IgD-negative memory B cell (primary cell): ENCODE data around the gene GALNT18. TPM values are rescaled to one million over a fixed set of nuclear protein-coding genes. Genes with fewer than 3 reads are reported as not detected.

Experiments
- H3K27ac Mint-ChIP-seq, 3 donors: one replicate each; pipeline ENCODE4 v1.8.0; 2020 to 2022; ENCODE audit warnings: mild to moderate bottlenecking in 3 of 3, mixed read lengths in 3 of 3, moderate library complexity in 1 of 3
- H3K27me3 Mint-ChIP-seq: one replicate; pipeline ENCODE4 v1.8.0; 2021; ENCODE audit warnings: mixed read lengths
- H3K36me3 Mint-ChIP-seq: one replicate; pipeline ENCODE4 v1.8.0; 2020; ENCODE audit warnings: mild to moderate bottlenecking, mixed read lengths
- H3K4me1 Mint-ChIP-seq, 3 donors: one replicate each; pipeline ENCODE4 v1.8.0; 2020 to 2022; ENCODE audit warnings: mixed read lengths in 3 of 3, mild to moderate bottlenecking in 1 of 3
- H3K4me3 Mint-ChIP-seq, 4 donors: one replicate each; pipeline ENCODE4 v1.8.0; 2020 to 2022; ENCODE audit warnings: mild to moderate bottlenecking in 4 of 4, mixed read lengths in 4 of 4, moderate library complexity in 3 of 4
- H3K9me3 Mint-ChIP-seq, 3 donors: one replicate each; pipeline ENCODE4 v1.8.0; 2020 to 2021; ENCODE audit warnings: mixed read lengths in 3 of 3, mild to moderate bottlenecking in 1 of 3
- polyA plus RNA-seq: library from polyadenylated mRNA; unstranded; fragments of 300-500 nt; fragmentation: Illumina TruSeq; gene quantifications from one replicate; pipeline ENCODE4 v1.2.3, GENCODE V29; 2021

The GALNT18 gene
- polyA plus RNA-seq, 1 donor from 2014 or later, result not detected

DNA sequence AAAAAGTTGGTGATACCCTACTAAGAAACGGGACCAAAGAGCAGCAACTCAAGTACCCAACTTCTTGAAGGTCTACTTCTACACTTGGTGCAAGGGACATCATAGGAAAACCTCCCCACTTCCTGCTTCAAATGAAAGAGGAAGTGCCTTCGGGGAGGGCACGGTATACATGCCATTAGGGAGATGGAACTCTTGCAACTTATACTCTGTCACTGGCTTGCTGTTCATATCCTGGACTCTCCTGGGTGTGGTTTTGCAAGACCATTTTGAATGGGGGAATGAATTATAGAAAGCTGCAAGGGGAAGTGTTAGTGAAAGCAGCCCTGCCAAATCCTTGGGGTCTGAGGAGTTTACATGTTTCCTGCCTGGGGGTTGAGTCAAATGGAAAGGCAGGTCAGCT lies 310.6 kb downstream of the GALNT18 start:
- H3K27me3 Mint-ChIP-seq, result peaks cover 2% of the 10 kb centered on the region
- H3K4me3 Mint-ChIP-seq, result peak overlapping the region in 1 of 4 donors; percentile 71
- H3K9me3 Mint-ChIP-seq, result peaks cover 0 to 6% (median 2%) of the 10 kb centered on the region in 3 donors
- H3K4me1 Mint-ChIP-seq, result peaks cover 0 to 8% (median 3%) of the 10 kb centered on the region in 3 donors
- H3K36me3 Mint-ChIP-seq, result no peaks in the 10 kb centered on the region
- no peak overlapping the region for H3K27ac Mint-ChIP-seq

DNA sequence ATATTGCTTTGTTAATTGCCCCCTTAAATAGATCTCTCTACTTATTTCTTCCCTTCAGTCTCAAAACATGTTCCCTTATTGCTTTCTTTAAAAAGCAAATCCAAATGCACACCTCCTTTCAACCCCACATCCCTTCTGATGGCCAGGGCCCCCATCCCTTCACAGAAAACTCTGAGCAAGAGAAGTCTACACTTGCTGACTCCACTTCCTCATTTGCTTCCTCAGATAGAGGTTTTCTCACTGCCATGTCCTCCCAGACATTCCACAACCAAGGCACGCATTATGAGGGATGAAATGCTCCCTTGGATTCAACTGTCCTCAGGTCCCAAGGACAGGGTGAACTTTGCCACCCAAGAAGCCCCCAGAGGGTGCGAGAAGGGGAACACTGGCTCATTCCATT lies 311.9 kb downstream of the GALNT18 start:
- no peaks in the 10 kb centered on the region for H3K36me3 Mint-ChIP-seq
- H3K9me3 Mint-ChIP-seq, result peaks cover 0 to 6% (median 2%) of the 10 kb centered on the region in 3 donors
- peaks cover 0 to 8% (median 3%) of the 10 kb centered on the region in 3 donors for H3K4me1 Mint-ChIP-seq
- no peak overlapping the region for H3K4me3 Mint-ChIP-seq
- peaks cover 2% of the 10 kb centered on the region for H3K27me3 Mint-ChIP-seq
- H3K27ac Mint-ChIP-seq, result no peak overlapping the region

DNA sequence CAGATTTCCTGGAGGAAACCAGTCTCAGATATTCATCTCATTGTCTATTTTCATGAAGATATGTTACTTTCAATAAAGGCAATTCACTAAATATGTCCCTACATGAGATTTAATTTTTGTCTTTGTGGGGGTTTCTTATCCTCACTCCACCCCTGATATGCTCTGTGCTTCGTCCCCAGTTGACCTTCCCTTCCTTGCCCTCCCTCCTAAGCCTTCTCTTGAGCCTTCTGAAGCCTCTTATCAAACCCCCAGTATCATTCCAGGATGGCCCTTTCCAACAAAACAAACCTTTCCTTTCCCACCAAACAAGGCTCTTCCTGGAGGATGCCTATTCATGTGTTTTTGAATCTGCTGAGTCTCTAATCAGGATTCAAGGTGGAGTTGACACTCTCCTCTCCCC lies 313.6 kb downstream of the GALNT18 start:
- Mint-ChIP-seq H3K4me1 (peaks cover 0 to 8% (median 3%) of the 10 kb centered on the region in 3 donors), H3K9me3 (peaks cover 0 to 6% (median 2%) of the 10 kb centered on the region in 3 donors), H3K27ac (no peak overlapping the region), H3K27me3 (peaks cover 2% of the 10 kb centered on the region), H3K4me3 (no peak overlapping the region), H3K36me3 (no peaks in the 10 kb centered on the region)

DNA sequence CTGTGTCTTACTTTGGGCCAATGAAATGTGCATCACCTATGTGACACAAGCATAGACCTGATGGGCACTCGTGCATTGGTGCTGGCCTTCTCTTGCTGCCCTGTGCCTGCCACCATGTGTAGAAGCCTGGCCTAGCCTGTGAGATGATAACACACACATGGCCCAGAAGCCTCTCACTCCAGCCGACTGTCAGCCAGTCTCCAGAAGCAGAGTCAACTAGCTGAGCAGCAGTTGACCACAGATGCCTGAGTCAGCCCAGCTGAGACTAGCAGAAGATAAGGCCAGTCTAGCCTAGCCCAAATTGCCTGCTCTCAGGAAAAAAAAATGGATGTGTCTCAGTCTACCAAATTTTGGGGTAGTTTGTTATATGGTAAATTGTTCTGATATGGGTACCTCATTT lies 314.9 kb downstream of the GALNT18 start:
- no peak overlapping the region for H3K4me3 Mint-ChIP-seq
- H3K36me3 Mint-ChIP-seq, result no peaks in the 10 kb centered on the region
- H3K27me3 Mint-ChIP-seq, result peaks cover 3% of the 10 kb centered on the region
- H3K27ac Mint-ChIP-seq, result no peak overlapping the region
- peaks cover 0 to 6% (median 2%) of the 10 kb centered on the region in 3 donors for H3K9me3 Mint-ChIP-seq
- peaks cover 0 to 8% (median 3%) of the 10 kb centered on the region in 3 donors for H3K4me1 Mint-ChIP-seq

DNA sequence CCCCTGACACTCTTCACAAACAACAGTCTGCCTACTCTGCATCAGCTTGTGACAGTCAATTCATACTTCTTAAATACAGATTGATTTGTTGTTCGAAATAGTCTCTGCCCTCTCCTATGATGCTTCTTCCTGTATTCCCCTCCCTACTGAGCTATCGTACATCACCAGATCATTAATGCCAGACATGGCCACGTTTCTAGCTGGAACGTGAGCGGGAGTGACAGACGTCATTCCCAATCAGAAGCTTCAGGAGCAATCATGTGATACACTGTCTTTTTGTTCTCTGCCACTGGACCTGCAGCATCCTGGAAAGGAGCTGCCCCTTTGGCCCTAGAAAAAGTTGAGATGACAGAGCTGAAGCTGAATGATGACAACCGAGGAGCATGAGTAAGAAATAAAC lies 317.3 kb downstream of the GALNT18 start:
- Mint-ChIP-seq H3K9me3 (peaks cover 0 to 2% (median 0%) of the 10 kb centered on the region in 3 donors), H3K27ac (no peak overlapping the region)

DNA sequence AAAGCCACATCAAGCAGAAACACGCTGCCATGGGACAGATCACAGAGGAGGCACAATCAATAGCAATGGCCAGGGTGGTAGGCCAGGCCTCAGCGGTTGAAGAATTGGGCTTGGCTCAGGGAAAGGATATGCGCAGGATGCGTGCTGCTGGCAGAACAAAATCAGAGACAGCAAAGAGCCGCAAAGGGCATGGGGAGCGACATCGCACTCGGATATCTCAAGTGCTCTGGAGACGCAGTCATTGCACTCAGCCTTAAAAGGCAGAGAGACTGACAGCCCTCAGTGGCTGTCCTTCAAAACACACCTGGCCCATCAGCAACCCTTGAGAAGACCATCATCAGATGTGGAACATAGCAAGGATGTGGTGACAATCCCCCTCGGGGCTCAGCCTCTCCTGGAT lies 319.2 kb downstream of the GALNT18 start:
- H3K27me3 Mint-ChIP-seq, result peaks cover 14% of the 10 kb centered on the region
- H3K36me3 Mint-ChIP-seq, result no peaks in the 10 kb centered on the region
- H3K27ac Mint-ChIP-seq, result no peak overlapping the region
- no peaks in the 10 kb centered on the region for H3K9me3 Mint-ChIP-seq
- no peaks in the 10 kb centered on the region for H3K4me1 Mint-ChIP-seq
- H3K4me3 Mint-ChIP-seq, result no peak overlapping the region

More for the DNA sequence above, 317.3 kb downstream of the GALNT18 start:
- peaks cover 9% of the 10 kb centered on the region for H3K27me3 Mint-ChIP-seq
- H3K4me1 Mint-ChIP-seq, result no peaks in the 10 kb centered on the region
- no peaks in the 10 kb centered on the region for H3K36me3 Mint-ChIP-seq
- no peak overlapping the region for H3K4me3 Mint-ChIP-seq

DNA sequence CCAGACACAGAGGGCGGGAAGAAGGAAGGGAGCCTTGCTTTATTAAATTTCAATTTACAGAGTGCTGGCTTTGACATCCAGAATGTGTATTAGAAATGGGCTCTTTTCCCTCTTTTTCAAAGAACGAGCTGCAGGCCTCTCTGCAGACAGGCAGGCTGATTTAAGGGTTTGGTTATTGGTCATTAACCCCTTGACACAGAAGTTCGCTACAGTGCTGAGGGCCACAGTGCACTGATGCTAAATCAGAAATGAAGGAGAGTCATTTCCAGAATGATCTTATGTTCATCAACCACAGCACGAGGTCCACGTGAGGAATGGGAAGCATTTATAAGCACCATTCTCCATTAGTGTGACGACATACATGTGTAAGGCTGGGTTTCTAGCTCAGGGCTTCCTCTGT lies 320.6 kb downstream of the GALNT18 start:
- Mint-ChIP-seq H3K4me3 (no peak overlapping the region), H3K27ac (no peak overlapping the region), H3K36me3 (no peaks in the 10 kb centered on the region), H3K9me3 (no peaks in the 10 kb centered on the region), H3K27me3 (peaks cover 14% of the 10 kb centered on the region), H3K4me1 (no peaks in the 10 kb centered on the region)

DNA sequence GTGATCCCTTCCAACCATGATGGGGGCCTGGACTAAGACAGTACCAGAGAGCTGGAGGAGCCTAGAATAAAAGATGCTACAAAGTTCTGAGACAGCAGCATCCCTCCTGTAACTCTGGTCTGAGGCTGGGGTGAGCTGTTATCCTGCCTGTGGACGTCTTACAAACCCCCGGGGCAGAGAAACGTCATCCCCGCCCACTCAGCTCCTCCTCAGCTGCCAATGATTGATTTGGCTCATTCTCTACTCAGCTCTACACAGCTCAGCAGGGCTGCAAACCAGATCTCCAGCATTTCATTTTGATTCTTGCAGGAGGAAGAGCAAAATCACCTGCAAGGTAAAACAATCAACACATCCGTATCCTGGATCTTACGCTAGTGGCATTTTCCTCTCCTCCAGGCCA lies 324.2 kb downstream of the GALNT18 start:
- Mint-ChIP-seq H3K4me3 (no peak overlapping the region), H3K27ac (no peak overlapping the region), H3K9me3 (no peaks in the 10 kb centered on the region), H3K36me3 (no peaks in the 10 kb centered on the region), H3K4me1 (no peaks in the 10 kb centered on the region), H3K27me3 (peaks cover 12% of the 10 kb centered on the region)

DNA sequence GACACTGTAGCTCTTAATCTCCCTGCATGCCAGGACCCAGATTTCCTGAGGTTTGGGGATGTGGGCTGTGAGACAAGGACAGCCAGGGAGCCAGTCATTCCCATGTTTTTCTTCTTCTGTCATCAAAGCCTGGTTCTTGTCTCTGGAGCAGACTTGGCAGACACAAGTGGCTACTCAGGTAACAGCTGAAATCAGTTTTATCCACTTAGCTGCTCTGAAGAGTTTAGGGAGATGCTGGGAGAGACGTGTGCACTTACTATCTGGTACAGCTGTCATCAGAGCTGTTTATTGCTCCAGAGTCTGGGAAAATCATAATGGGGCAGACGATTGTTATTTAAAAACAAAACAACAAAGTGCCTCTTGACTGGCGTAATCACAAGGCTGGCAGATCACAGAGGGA lies 325.4 kb downstream of the GALNT18 start:
- H3K27ac Mint-ChIP-seq, result no peak overlapping the region

DNA sequence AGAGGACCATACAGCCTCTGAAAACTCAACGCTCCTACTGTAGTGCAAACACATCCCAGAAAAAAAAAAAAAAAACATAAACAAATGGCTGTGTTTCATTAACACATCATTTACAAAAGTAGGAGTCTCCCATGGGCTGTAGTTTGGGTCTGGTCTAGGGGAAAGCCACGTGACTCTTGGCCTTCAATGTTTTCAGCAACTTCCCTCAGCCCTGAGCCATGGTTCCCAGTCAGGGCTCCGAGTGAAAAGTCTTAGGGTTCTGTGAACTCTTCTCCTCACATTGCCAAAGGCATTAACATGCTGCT lies 327.3 kb downstream of the GALNT18 start:
- Mint-ChIP-seq H3K36me3 (no peaks in the 10 kb centered on the region), H3K27ac (no peak overlapping the region), H3K9me3 (no peaks in the 10 kb centered on the region), H3K4me3 (no peak overlapping the region), H3K4me1 (peaks cover 0 to 2% (median 0%) of the 10 kb centered on the region in 3 donors), H3K27me3 (peaks cover 7% of the 10 kb centered on the region)

More for the DNA sequence above, 325.4 kb downstream of the GALNT18 start:
- peaks cover 0 to 2% (median 0%) of the 10 kb centered on the region in 3 donors for H3K4me1 Mint-ChIP-seq
- peaks cover 12% of the 10 kb centered on the region for H3K27me3 Mint-ChIP-seq
- H3K4me3 Mint-ChIP-seq, result no peak overlapping the region
- no peaks in the 10 kb centered on the region for H3K9me3 Mint-ChIP-seq
- H3K36me3 Mint-ChIP-seq, result no peaks in the 10 kb centered on the region

DNA sequence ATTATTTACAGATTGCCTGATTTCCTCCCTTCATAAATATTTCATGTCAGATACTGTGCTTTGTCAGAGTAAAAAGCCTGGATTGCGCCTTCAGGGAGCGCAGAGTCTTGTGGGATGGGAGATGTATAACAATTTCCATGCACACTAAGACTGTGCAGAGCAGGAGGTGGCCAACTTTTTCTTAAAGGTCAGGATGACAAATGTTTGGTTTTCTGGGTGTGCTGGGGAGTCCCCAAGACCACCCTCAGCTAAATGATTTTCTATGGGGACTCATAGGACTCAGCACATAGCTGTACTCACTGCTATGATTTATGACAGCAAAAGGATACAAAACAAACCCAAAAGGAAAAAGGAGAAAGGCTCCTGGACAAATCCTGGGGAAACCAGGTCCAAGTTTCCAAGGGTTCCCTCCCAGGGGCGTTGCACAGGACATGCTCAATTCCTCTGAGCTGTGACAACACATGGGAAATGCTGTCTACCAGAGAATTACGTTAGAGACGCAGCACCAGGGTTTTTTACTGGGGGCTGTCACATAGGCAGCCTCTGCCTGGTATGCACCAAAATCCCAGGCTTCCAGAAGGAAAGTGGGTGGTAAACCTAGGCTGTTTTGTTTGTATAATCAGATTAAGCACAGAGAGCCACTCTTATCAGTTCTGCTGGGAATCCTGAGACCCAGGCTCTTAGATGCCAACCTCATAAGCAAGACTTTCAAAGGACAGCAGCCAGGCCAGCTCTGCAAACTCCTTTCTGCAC lies 327.8 kb downstream of the GALNT18 start:
- H3K4me3 Mint-ChIP-seq, result no peak overlapping the region
- H3K9me3 Mint-ChIP-seq, result no peaks in the 10 kb centered on the region
- H3K27ac Mint-ChIP-seq, result no peak overlapping the region
- no peaks in the 10 kb centered on the region for H3K36me3 Mint-ChIP-seq
- H3K4me1 Mint-ChIP-seq, result peaks cover 0 to 2% (median 0%) of the 10 kb centered on the region in 3 donors
- peaks cover 6% of the 10 kb centered on the region for H3K27me3 Mint-ChIP-seq

DNA sequence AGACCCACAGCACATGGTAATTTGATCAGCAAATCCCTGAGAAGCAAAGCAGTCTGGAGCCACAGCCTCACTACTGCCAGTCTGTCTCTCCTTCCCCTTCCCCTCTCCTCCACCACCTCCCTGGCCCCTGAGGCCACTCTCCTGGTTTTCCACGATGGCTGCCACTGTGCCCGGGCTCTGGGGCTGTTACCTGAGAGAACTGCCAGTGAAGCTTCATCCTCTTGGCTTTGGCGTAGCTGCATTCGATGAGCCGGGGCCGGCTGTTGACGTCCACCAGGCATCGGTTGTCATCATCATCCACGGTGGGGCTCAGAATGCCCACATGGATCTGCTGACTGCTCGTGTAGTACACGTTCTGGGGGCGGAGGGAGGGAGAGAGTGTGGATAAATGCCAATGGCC lies 329.0 kb downstream of the GALNT18 start:
- H3K4me3 Mint-ChIP-seq, result no peak overlapping the region
- H3K27me3 Mint-ChIP-seq, result peaks cover 6% of the 10 kb centered on the region
- H3K36me3 Mint-ChIP-seq, result no peaks in the 10 kb centered on the region
- H3K9me3 Mint-ChIP-seq, result no peaks in the 10 kb centered on the region
- no peak overlapping the region for H3K27ac Mint-ChIP-seq
- peaks cover 0 to 2% (median 0%) of the 10 kb centered on the region in 3 donors for H3K4me1 Mint-ChIP-seq

DNA sequence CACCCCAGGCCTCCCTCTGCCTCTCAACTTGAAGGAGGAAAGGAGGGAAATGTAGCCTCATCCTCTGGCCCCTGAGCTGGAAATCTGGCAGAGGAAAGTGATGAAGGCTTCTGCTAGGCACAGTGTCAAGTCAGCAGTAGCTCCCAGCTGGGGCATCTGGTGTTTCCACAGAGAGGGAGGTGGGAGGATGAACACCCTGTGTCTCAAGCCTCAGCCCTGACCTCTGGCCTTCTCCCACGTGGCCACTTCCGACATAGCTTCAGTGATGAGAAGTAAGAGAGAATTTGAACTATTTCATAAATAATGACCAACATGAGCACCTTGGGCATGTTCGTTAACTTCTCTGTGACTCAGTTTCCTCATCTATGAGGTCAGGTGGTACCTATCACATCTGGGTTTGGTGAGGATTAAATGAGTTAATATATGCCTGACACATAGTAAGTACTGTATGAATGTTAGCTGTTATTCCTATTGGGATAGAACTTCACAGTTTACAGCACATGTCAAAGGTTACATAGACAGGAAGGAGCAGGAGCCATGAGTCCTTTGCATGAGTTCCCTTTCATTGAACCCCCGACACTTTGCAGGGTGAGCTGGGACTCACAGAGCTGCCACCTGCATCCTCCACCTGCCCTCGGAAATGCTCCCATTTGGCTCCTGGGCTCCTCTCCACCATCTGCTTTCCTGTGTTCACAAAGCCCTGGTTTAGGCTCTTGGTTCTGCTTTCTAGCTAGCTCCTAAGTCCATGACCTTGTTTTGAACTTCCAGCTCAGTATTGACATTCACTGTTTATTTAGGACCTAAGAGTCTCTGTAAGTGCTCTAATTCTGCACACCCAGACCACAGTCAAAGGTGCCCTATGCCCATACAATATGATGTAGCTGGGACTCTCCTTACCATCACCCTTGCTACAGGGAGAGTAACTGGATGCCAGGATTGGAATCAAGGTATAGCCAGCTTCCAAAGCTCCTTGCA lies 330.5 kb downstream of the GALNT18 start:
- Mint-ChIP-seq H3K36me3 (no peaks in the 10 kb centered on the region), H3K27me3 (peaks cover 6% of the 10 kb centered on the region), H3K27ac (no peak overlapping the region), H3K9me3 (no peaks in the 10 kb centered on the region), H3K4me3 (no peak overlapping the region), H3K4me1 (peaks cover 0 to 2% (median 0%) of the 10 kb centered on the region in 3 donors)

DNA sequence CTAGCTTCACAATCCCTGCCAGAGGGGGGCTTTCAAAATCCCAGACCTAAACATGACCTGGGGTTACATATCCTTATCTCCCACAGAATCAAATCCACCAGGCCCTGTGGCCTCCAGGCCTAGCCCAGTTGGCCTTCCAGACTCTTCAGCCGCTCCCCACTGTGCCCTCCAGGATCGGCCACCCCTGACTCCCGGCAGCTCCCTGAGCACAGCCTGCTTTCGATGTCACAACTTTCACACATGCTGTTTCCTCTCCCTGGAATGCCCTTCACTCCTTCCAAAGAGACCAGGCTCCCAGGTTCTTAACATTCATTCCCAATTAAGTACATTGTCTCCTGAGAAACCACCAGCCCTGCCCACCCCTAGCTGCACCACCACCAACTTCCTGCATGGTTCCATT lies 331.5 kb downstream of the GALNT18 start:
- peaks cover 6% of the 10 kb centered on the region for H3K27me3 Mint-ChIP-seq
- H3K9me3 Mint-ChIP-seq, result no peaks in the 10 kb centered on the region
- no peak overlapping the region for H3K27ac Mint-ChIP-seq
- no peaks in the 10 kb centered on the region for H3K36me3 Mint-ChIP-seq
- H3K4me3 Mint-ChIP-seq, result no peak overlapping the region
- H3K4me1 Mint-ChIP-seq, result peaks cover 0 to 3% (median 0%) of the 10 kb centered on the region in 3 donors

DNA sequence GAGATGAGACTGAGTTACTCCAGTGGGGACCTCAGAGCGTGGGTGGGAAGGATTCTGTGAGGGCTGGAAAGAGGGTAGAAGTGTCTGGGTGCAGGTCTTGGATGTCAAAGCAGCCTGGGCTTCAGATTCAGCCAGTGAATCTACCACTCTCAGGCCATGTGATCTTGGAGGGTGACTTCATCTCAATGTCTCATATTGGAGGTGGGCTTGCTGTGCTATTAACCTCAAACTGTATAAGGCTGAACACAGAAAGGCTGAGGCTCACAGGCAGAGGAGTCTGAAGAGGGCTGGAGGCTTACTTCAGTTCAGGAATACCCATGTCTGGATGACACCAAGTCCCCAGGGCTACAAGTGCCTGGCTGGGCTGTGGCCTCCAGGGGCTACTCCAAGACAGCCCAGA lies 332.1 kb downstream of the GALNT18 start:
- Mint-ChIP-seq H3K27me3 (peaks cover 6% of the 10 kb centered on the region), H3K9me3 (no peaks in the 10 kb centered on the region), H3K4me3 (no peak overlapping the region), H3K4me1 (peaks cover 0 to 3% (median 0%) of the 10 kb centered on the region in 3 donors), H3K36me3 (no peaks in the 10 kb centered on the region), H3K27ac (no peak overlapping the region)
